Transverse colon (tissue), 4 donors: ENCODE results near the gene PSMB9. TPM values are rescaled to one million over a fixed set of nuclear protein-coding genes. Genes with fewer than 3 reads are reported as not detected.
A peak's percentile ranks its signal among the peaks of the same experiment; 100 is the strongest.
"Not testable (repeated sequence)": the region's sequence is repeated elsewhere in the genome, so short reads cannot be mapped to it uniquely, and the experiment has no call there.

Experiments
- DNase-seq: peaks from one replicate; pipeline ENCODE4 v3.0.0-alpha.2; 2019
- H3K27ac ChIP-seq, 4 donors: fragments of 200-600 bp; sonication (generic); 2 replicates each; pipeline ENCODE4 v1.5.1; 2016 to 2018; ENCODE audit warnings: inconsistent platforms in 4 of 4
- H3K27me3 ChIP-seq: fragments of 200-600 bp; sonication (generic); 2 replicates; pipeline ENCODE4 v1.5.1; 2017; ENCODE audit warnings: inconsistent platforms
- H3K36me3 ChIP-seq, 4 donors: fragments of 200-600 bp; sonication (generic); 2 replicates each; pipeline ENCODE4 v1.5.1; 2017 to 2019; ENCODE audit warnings: inconsistent platforms in 4 of 4
- H3K4me1 ChIP-seq, 4 donors: fragments of 200-600 bp; sonication (generic); 2 replicates each; pipeline ENCODE4 v1.5.1; 2017 to 2020; ENCODE audit warnings: inconsistent platforms in 4 of 4
- H3K4me3 ChIP-seq, 4 donors: fragments of 200-600 bp; sonication (generic); 1 replicate in 1 of 4; 2 replicates in 3 of 4; pipeline versions ENCODE4 v1.5.1 to v1.6.1; 2017 to 2019; ENCODE audit warnings: inconsistent platforms in 4 of 4
- H3K9me3 ChIP-seq, 2 donors: fragments of 200-600 bp; sonication (generic); 2 replicates each; pipeline ENCODE4 v1.5.1; 2017 to 2019; ENCODE audit warnings: inconsistent platforms in 2 of 2
- CTCF ChIP-seq, 5 experiments: fragments of 200-600 bp in 3 of 5; fragments of 450-650 bp in 2 of 5; sonication (generic) in 3 of 5; IDR thresholded peaks; 1 replicate in 2 of 5; 2 replicates in 3 of 5; pipeline ENCODE4 v1.5.1; 2016 to 2017; ENCODE audit warnings: antibody characterized with exemption in 5 of 5, inconsistent platforms in 3 of 5, mild to moderate bottlenecking in 2 of 5, moderate library complexity in 1 of 5
- EP300 ChIP-seq: sonication (generic); formaldehyde crosslinking; IDR thresholded peaks from one replicate; pipeline ENCODE4 v1.6.1; 2017; ENCODE audit warnings: antibody characterized with exemption, low read depth
- POLR2A ChIP-seq: fragments of 450-650 bp; IDR thresholded peaks from one replicate; pipeline ENCODE4 v1.6.1; 2016; ENCODE audit warnings: antibody characterized with exemption, mild to moderate bottlenecking, moderate library complexity
- POLR2AphosphoS5 ChIP-seq, 3 donors: sonication (generic); formaldehyde crosslinking; IDR thresholded peaks; one replicate each; pipeline ENCODE4 v1.6.1; 2016; ENCODE audit warnings: antibody characterized with exemption in 3 of 3
- WGBS, 2 donors: methylation state at CpG; one replicate each; pipeline ENCODE4 v1.1.5; 2018; ENCODE audit warnings: low coverage in 1 of 2; 5-methylcytosine and 5-hydroxymethylcytosine counted together
- in situ Hi-C, 4 donors: fragments of 200-750 bp; cut with MboI; loops; one replicate each; pipeline versions ENCODE4 v1.15.0 to v1.15.1; 2017; ENCODE audit warnings: low sequenced_read_pairs in 3 of 4, low pct_ligation_motif_present in 1 of 4, low pct_unique_long_range_greater_than_20kb in 1 of 4
- intact Hi-C: fragments of 100-400 bp; cut with DNase I; formaldehyde crosslinking; loops from one replicate; pipeline ENCODE4 v1.15.1; 2023; ENCODE audit warnings: low total_unique reads
- total RNA-seq, 4 donors: library from RNA; depleted of rRNA; stranded (reverse); fragments of >200 nt; gene quantifications; one replicate each; pipeline ENCODE4 v1.1.0, GENCODE V29; 2016

Gene PSMB9
- total RNA-seq, 4 donors from 2014 or later, result 14.6 to 44.1 (median 32.9) TPM

GRCh38 chr6:32868257-32868788 is 14.3 kb downstream of the PSMB9 start:
- intact Hi-C loops (loop anchor here (5.0 kb wide), 1 partner anchor 36 kb away; no protein-coding TSS in a partner anchor), in situ Hi-C loops (no loop called here)
- TF ChIP-seq CTCF (IDR thresholded peaks at IDR 0.05) (peak; percentile 92 to 98 (median 96)), EP300 (no peak)
- Histone ChIP-seq H3K9me3 (no peaks in the 10 kb centered on the region), H3K27me3 (peaks cover 12% of the 10 kb centered on the region), H3K27ac (no peak overlapping the region), H3K4me3 (no peak overlapping the region), H3K4me1 (peaks cover 0 to 11% (median 1%) of the 10 kb centered on the region in 4 donors), H3K36me3 (no peaks in the 10 kb centered on the region)
- 15 to 17% methylated on average over 5 of the region's 5 CpGs for WGBS, 2 donors
- DNase-seq, result peak; percentile 86

GRCh38 chr6:32873947-32874346 is 20.0 kb downstream of the PSMB9 start:
- H3K4me1 ChIP-seq, DNase-seq, H3K9me3 ChIP-seq, H3K4me3 ChIP-seq, intact Hi-C loops, H3K27ac ChIP-seq, H3K36me3 ChIP-seq: not testable (repeated sequence)
- H3K27me3 ChIP-seq, result peaks cover 36% of the 10 kb centered on the region
- 38 to 62% methylated on average over 1 of the region's 1 CpG for WGBS, 2 donors
- in situ Hi-C loops, result loop anchor here in 1 of 4 donors (5.0 kb wide), 1 partner anchor 42 kb away; no protein-coding TSS in a partner anchor

- 83 to 88% methylated on average over 2 of the region's 2 CpGs for WGBS, 2 donors
Observed at GRCh38 chr6:32876603-32877002, 22.6 kb downstream of the PSMB9 start.

GRCh38 chr6:32879691-32880090 is 25.7 kb downstream of the PSMB9 start:
- no peaks in the 10 kb centered on the region for H3K36me3 ChIP-seq
- in situ Hi-C loops, result loop anchor here in 3 of 4 donors (10.0 to 25.0 kb wide), 3 partner anchors 95 to 108 kb away; no protein-coding TSS in a partner anchor
- no peaks in the 10 kb centered on the region for H3K9me3 ChIP-seq
- intact Hi-C loops, result no loop called here
- TF ChIP-seq POLR2A (no peak), EP300 (no peak), CTCF (IDR thresholded peaks at IDR 0.05) (no peak), POLR2AphosphoS5 (IDR thresholded peaks at IDR 0.05) (no peak)
- H3K4me1 ChIP-seq, result no peaks in the 10 kb centered on the region
- no peak overlapping the region for H3K4me3 ChIP-seq
- H3K27ac ChIP-seq, result no peak overlapping the region
- DNase-seq, result no peak
- 73 to 76% methylated on average over 11 to 34 of the region's 35 CpGs for WGBS, 2 donors
- H3K27me3 ChIP-seq, result peaks cover 14% of the 10 kb centered on the region

More at GRCh38 chr6:32876603-32877002, 22.6 kb downstream of the PSMB9 start:
- H3K27ac ChIP-seq, result no peak overlapping the region
- H3K4me3 ChIP-seq, result no peak overlapping the region
- no peak for TF ChIP-seq EP300
- no peak for TF ChIP-seq CTCF (IDR thresholded peaks at IDR 0.05)
- TF ChIP-seq POLR2AphosphoS5 (IDR thresholded peaks at IDR 0.05), result no peak
- no peak for TF ChIP-seq POLR2A
- in situ Hi-C loops, result loop anchor here in 1 of 4 donors (25.0 kb wide), 1 partner anchor 111 kb away; no protein-coding TSS in a partner anchor
- intact Hi-C loops, result no loop called here
- H3K27me3 ChIP-seq, result peaks cover 26% of the 10 kb centered on the region
- H3K36me3 ChIP-seq, result no peaks in the 10 kb centered on the region
- no peaks in the 10 kb centered on the region for H3K9me3 ChIP-seq
- H3K4me1 ChIP-seq, result no peaks in the 10 kb centered on the region
- no peak for DNase-seq

GRCh38 chr6:32880962-32881361 is 27.0 kb downstream of the PSMB9 start:
- intact Hi-C loops, H3K4me3 ChIP-seq, H3K27ac ChIP-seq, H3K36me3 ChIP-seq, H3K4me1 ChIP-seq, H3K27me3 ChIP-seq, H3K9me3 ChIP-seq, DNase-seq: not testable (repeated sequence)
- in situ Hi-C loops, result loop anchor here in 3 of 4 donors (10.0 to 25.0 kb wide), 3 partner anchors 94 to 106 kb away; no protein-coding TSS in a partner anchor
- WGBS, 2 donors, result 68 to 83% methylated on average over 2 to 3 of the region's 3 CpGs
